Adipose tissue (tissue), 3 donors: ENCODE results near the gene P2RX2. TPM values are rescaled to one million over a fixed set of nuclear protein-coding genes. Genes with fewer than 3 reads are reported as not detected.

Experiments used
- H3K27ac ChIP-seq: one replicate; pipeline ENCODE4 v1.5.1; 2013; ENCODE audit warnings: low read depth, low read length
- WGBS, 3 donors: extraction: QIAGEN DNeasy Blood & Tissue Kit; methylation state at CpG; one replicate each; pipeline ENCODE4 v1.1.7; 2013; 5-methylcytosine and 5-hydroxymethylcytosine counted together
- polyA plus RNA-seq, 3 donors: library from polyadenylated mRNA; stranded (reverse); fragments of 200-250 nt; gene quantifications; one replicate each; pipeline ENCODE4 v1.2.3, GENCODE V29; 2013
- donor health status: healthy with polysubstance abuse.
- donor health status: Bipolar disorder and iron deficiency.
- donor health status: healthy.

P2RX2 gene
- polyA plus RNA-seq, 3 donors, result 0.37 to 1.5 (median 0.38) TPM

- WGBS, 3 donors, result 53 to 78% (median 55%) methylated on average over 19 to 24 of the region's 24 CpGs
- no peak overlapping the region for H3K27ac ChIP-seq
Measured at GRCh38 chr12:132582058-132582420, 36.5 kb upstream of the P2RX2 start.

- no peak overlapping the region for H3K27ac ChIP-seq
- 53 to 81% (median 67%) methylated on average over 71 to 89 of the region's 89 CpGs for WGBS, 3 donors
Measured at GRCh38 chr12:132582582-132583410, 35.8 kb upstream of the P2RX2 start.

GRCh38 chr12:132583411-132583710 lies 35.2 kb upstream of the P2RX2 start:
- H3K27ac ChIP-seq, result no peak overlapping the region
- 63 to 76% (median 75%) methylated on average over 13 to 50 of the region's 50 CpGs for WGBS, 3 donors

- H3K27ac ChIP-seq, result no peak overlapping the region
- 71 to 82% (median 71%) methylated on average over 29 of the region's 29 CpGs for WGBS, 3 donors
Measured at GRCh38 chr12:132583736-132584135, 34.8 kb upstream of the P2RX2 start.

GRCh38 chr12:132584429-132584828 lies 34.1 kb upstream of the P2RX2 start:
- no peak overlapping the region for H3K27ac ChIP-seq
- 89 to 95% (median 93%) methylated on average over 14 of the region's 14 CpGs for WGBS, 3 donors

GRCh38 chr12:132585177-132585576 lies 33.4 kb upstream of the P2RX2 start:
- 69 to 83% (median 75%) methylated on average over 24 of the region's 24 CpGs for WGBS, 3 donors

GRCh38 chr12:132586929-132587328 lies 31.6 kb upstream of the P2RX2 start:
- H3K27ac ChIP-seq, result no peak overlapping the region
- 81 to 95% (median 92%) methylated on average over 16 to 18 of the region's 18 CpGs for WGBS, 3 donors

More at GRCh38 chr12:132585177-132585576, 33.4 kb upstream of the P2RX2 start:
- no peak overlapping the region for H3K27ac ChIP-seq

GRCh38 chr12:132587781-132588180 lies 30.8 kb upstream of the P2RX2 start:
- WGBS, 3 donors, result 75 to 93% (median 78%) methylated on average over 3 of the region's 3 CpGs
- H3K27ac ChIP-seq, result no peak overlapping the region

- no peak overlapping the region for H3K27ac ChIP-seq
- WGBS, 3 donors, result 69 to 80% (median 75%) methylated on average over 6 of the region's 6 CpGs
Measured at GRCh38 chr12:132588319-132588718, 30.3 kb upstream of the P2RX2 start.

GRCh38 chr12:132588821-132589669 lies 29.5 kb upstream of the P2RX2 start:
- no peak overlapping the region for H3K27ac ChIP-seq
- WGBS, 3 donors, result 76 to 94% (median 92%) methylated on average over 19 of the region's 19 CpGs

GRCh38 chr12:132591107-132591935 lies 27.3 kb upstream of the P2RX2 start:
- WGBS, 3 donors, result 89 to 91% (median 91%) methylated on average over 45 of the region's 45 CpGs
- no peak overlapping the region for H3K27ac ChIP-seq

GRCh38 chr12:132592282-132592970 lies 26.1 kb upstream of the P2RX2 start:
- 82 to 86% (median 84%) methylated on average over 36 to 38 of the region's 38 CpGs for WGBS, 3 donors
- H3K27ac ChIP-seq, result no peak overlapping the region

GRCh38 chr12:132593071-132593470 lies 25.5 kb upstream of the P2RX2 start:
- WGBS, 3 donors, result 78 to 86% (median 84%) methylated on average over 21 of the region's 21 CpGs
- H3K27ac ChIP-seq, result no peak overlapping the region

GRCh38 chr12:132593521-132593920 lies 25.1 kb upstream of the P2RX2 start:
- H3K27ac ChIP-seq, result no peak overlapping the region
- WGBS, 3 donors, result 61 to 75% (median 74%) methylated on average over 18 of the region's 18 CpGs

GRCh38 chr12:132593938-132594358 lies 24.6 kb upstream of the P2RX2 start:
- WGBS, 3 donors, result 15 to 23% (median 17%) methylated on average over 11 of the region's 11 CpGs
- no peak overlapping the region for H3K27ac ChIP-seq

- 75 to 84% (median 78%) methylated on average over 11 of the region's 11 CpGs for WGBS, 3 donors
- H3K27ac ChIP-seq, result no peak overlapping the region
Measured at GRCh38 chr12:132595183-132595582, 23.4 kb upstream of the P2RX2 start.

- 69 to 85% (median 78%) methylated on average over 16 to 18 of the region's 18 CpGs for WGBS, 3 donors
Measured at GRCh38 chr12:132596016-132596415, 22.6 kb upstream of the P2RX2 start.

More at GRCh38 chr12:132596016-132596415, 22.6 kb upstream of the P2RX2 start:
- no peak overlapping the region for H3K27ac ChIP-seq
